ENCODE data around the gene SLC44A2.

GRCh38 chr19:10639836-10640235, 14.5 kb downstream of the SLC44A2 start:
- TF ChIP-seq CTCF (IDR thresholded peaks at IDR 0.05) = no peak
- no peak for TF ChIP-seq POLR2A (IDR thresholded peaks at IDR 0.05)
